Esophagus mucosa (tissue), 1 donor: ENCODE measurements around the gene TSR1. TPM values are rescaled to one million over a fixed set of nuclear protein-coding genes. Genes with fewer than 3 reads are reported as not detected.
A peak's percentile ranks its signal among the peaks of the same experiment; 100 is the strongest.

Experiments used
- ATAC-seq: fragments of 200-7000 bp; cut with Tn5 transposase; one replicate; pipeline ENCODE4 v1.9.1; 2020
- total RNA-seq: library from RNA; stranded (reverse); gene quantifications from one replicate; pipeline ENCODE4 v1.2.4, GENCODE V29; 2023
- donor health status: DM: yes; HTN: yes; CAD: no.

TSR1 gene
- total RNA-seq, 1 donor from 2014 or later, result 24.5 TPM

DNA sequence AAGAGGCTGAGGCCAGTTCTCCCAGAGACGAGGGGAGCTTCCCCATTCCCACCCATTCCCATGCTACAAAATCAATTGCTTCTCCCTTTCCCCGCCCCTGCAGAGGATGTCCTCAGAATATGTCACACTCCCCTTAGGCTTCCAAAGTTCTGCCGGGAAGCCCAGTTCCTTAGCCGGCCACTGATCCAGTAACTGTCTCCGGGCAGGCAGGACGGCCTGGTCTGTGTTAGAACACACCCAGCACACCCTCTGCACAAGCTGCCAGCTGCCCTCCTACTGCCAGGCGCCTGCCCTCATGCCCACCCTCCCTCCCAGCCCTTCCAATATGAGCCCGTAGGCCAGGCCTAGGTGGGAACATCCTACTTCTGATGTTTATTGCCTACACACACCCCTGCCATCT lies 32.1 kb upstream of the TSR1 start:
- ATAC-seq, result no peak

DNA sequence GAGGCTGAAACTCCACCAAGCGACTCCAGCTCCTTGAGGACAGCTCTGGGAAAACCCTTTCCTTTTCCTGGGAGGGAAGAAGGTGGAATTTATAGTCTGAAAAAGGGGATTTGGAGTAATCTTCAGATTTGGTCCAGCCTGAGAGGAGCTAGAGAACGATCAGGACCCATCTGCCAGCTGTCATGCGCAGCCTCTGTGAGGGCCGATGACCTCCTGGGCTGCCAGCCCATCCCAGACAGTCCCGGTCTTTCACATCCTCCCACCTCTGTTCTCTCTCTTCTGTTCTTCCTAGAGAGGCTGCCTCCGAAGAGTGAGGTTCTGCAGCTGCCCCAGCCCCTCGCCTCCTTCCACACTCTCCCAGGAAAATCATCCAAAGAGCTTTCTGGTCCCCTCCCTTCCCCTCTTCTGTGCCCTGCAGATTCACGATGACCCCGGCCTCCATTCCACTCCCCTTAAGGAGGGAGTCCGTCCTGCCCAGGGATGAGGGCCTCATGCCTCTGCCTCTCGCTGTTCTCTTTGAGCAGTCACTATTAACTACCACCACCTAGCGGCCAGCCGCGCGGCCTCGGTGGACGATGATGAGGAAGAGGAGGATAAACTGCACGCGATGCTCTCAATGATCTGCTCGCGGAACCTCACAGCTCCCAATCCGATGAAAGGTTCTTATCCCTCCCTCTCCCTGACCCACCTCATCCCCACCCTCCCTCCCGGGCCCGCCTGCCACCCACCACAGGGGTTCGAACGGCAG lies 30.7 kb upstream of the TSR1 start:
- no peak for ATAC-seq

DNA sequence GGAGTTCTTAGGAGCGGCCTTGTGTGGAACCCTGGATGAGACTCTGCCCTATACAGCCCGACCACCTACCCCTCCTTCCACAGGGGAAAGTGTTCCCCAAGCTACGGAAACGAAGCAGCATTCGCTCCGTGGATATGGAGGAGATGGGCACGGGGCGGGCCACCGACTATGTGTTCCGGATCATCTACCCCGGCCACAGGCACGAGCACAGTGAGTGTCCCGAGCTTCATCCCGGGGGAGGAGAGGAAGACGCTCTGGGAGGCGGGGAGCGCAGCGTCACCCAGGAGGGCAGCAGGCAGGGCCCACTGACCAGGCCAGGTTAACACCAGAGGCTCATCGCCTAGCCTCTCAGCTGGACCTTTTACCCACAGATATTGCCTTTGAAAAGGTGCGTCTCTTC lies 28.9 kb upstream of the TSR1 start:
- ATAC-seq, result no peak

DNA sequence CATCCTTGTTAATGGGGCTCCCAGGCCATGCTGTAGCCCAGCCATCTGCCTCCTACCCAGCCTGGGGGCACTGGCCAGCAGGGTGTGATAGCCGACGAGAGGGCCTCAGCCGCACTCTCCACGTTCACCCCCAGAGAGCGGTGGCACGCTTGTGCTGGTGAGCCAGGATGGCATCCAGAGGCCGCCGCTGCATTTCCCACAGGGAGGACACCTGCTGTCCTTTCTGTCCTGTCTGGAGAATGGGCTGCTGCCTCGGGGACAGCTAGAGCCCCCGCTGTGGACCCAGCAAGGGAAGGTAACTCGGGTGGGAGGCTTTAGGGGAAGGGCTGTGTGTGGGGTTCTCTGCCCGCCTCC lies 28.5 kb upstream of the TSR1 start:
- no peak for ATAC-seq

DNA sequence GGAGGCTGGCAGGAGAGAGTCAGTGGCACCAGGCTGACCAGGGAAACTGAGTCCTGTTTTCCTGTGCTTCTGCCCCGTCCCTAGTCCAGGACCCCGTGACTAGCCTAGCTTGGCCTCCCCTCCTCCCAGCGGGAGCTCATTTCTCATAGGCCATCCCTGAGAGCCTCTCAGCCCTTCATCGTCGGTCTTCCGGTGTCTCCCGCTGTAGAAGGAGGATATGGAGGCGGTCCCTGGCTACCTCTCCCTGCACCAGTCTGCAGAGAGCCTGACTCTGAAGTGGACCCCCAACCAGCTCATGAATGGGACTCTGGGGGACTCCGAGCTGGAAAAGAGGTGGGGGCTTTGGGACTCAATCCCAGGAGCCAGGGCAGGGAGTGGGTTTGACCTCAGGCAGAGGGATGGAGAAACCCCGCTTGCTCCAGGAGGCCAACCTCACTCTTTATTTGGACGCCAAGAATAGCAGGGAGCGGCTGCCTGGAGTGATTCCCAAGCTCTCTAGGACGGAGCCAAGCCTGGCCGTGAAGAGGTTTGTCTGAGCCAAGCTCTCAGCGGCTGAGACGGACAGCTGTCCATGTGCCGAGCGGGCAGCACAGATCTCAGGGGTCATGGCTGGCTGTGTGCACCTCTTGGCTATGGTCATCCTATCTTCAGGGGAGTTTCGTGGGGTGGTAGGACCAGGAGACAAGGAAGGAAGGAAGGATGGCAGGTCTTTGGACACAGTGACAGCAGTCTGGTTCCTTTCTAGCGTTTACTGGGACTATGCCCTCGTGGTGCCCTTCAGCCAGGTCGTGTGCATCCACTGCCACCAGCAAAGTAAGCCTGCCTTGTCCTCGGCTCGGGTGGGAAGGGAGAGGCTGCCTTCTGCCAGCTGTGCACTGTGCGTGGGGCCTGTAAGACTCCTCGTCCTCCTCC lies 27.9 kb upstream of the TSR1 start:
- ATAC-seq, result no peak

DNA sequence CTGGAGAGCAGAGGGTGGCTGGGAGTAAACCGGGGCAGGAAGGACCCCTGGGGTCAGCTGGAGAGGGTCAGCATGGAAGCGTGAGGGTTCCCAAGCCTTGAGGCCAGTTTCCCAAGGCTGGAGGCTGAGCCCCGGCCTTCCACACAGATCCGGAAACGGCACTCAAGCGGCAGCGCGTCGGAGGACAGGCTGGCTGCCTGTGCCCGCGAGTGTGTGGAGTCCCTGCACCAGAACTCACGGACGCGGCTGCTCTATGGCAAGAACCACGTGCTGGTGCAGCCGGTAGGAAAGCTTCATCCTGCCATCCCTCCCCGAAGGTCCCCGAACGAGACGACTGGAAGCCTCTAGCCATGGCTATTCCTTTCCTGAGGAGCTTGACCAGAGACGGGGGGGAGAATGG lies 27.1 kb upstream of the TSR1 start:
- no peak for ATAC-seq

DNA sequence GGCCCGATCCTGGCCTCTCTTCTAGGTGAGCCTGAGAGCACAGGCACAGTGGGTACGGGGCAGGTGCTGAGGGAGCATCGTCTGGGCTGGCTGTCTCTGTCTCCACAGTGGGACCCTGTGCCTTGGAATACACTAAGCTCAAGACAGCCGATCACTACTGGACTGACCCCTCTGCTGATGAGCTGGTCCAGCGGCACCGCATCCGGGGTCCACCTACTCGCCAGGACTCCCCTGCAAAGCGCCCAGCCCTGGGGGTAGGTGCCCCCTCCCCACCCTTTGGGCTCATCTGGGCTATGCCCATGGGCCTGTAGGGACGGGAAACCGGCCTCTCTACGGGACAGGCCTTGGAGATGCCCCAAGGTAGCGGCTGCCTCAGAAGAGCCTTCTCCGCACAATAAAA lies 26.6 kb upstream of the TSR1 start:
- no peak for ATAC-seq

DNA sequence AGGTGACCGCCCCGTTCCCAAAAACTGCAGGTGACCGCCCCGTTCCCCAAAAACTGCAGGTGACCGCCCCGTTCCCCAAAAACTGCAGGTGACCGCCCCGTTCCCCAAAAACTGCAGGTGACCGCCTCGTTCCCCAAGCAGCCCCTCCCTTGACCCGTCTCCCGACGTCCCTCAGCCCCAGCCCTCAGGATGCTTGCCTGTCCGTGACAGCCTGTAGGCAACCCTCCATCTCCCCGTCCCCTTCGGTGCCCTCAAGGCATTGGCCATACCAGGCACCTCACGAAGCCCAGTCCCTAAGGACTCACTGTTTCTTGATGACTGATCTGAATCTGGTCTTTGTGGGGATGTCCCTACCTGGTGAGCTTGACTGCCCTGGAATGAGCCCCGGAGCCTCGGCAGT lies 26.2 kb upstream of the TSR1 start:
- no peak for ATAC-seq

GRCh38 chr17:2362016-2362415 lies 25.8 kb upstream of the TSR1 start:
- ATAC-seq, result no peak

GRCh38 chr17:2361010-2361760 lies 24.9 kb upstream of the TSR1 start:
- ATAC-seq, result no peak

DNA sequence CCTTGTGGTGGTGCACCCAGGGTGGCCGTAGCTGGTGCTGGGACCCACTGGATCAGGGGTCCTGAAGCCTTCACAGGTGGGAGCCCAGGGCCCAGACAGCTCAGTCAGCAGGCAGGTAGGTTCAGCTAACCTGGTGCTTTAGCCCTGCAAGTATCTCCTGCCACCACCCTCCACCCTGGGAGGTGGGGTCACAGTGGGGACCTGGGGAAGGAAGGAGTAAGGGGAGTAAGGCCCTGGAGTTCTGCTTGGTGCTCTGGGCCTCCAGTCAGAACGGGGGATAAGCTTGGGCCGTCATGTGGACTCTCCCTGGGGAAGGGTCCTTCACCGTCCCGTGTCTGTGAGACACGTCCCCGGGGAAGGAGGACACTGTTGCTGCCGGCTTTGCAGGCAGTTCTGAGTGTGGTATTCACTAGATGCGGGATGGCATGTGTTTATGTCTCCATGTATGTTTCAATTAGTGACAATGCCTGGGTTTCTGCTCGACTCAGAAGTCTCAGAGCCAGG lies 21.7 kb upstream of the TSR1 start:
- no peak for ATAC-seq

DNA sequence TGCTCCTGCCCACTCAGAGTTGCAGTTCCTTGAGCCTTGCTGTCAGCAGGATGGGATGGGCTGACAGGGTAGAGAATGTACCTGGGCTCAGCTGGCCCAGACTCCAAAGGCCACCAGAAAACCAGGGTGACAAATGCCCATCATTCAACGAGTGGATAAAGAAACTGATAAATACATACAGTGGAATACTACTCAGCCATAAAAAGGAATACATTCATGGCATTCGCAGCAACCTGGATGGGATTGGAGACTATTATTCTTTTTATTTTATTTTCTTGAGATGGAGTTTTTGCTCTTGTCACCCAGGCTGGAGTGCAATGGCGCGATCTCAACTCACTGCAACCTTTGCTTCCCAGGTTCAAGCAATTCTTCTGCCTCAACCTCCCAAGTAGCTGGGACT lies 21.0 kb upstream of the TSR1 start:
- no peak for ATAC-seq

GRCh38 chr17:2354311-2354710 lies 18.1 kb upstream of the TSR1 start:
- ATAC-seq, result no peak

- ATAC-seq, result no peak
These were observed 15.0 kb upstream of the TSR1 start for GRCh38 chr17:2351269-2351668.

DNA sequence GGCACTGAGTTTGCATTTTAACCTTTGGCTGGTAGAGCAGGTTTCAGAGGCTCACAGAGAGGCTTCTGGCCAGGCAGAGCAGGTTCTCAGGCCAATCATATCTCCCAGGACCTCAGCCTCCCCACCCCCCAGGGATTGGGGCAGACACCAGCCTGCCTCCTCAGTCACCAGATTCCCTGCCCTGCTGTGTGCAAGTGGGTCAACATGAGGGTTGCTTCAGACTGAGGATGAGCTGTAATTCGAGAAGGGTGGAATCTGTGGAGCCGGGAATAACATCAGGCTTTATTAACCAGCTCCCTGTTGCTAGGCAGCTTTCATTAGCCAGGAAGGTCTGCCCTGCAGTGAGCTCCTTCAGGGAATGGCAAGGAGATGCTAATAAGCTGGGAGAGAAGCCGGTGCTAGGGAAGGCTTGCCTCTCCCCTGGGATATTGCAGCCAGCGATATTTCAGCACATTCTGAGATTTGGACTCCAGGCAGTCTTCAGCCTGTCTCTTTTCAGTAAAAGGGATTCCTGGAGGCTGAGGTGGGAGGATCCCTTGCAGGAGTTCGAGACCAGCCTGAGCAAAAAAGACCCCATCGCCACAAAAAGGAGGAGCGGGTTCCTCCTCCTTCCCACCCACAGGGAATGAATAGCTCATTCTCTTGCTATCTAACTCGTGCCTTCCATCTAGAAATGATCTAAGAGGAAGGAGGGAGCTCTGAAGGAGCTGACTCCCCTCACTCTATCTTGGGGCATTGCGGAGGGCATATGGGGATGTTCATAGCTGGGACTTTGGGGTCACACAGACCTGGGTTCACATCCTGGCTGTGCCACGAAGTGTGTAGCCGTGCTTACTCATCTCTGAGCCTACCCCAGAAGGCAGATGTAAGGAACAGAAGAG lies 11.8 kb upstream of the TSR1 start:
- ATAC-seq, result peak; percentile 72

- ATAC-seq, result peak; percentile 88
These were observed 10.2 kb upstream of the TSR1 start for GRCh38 chr17:2346475-2346874.

DNA sequence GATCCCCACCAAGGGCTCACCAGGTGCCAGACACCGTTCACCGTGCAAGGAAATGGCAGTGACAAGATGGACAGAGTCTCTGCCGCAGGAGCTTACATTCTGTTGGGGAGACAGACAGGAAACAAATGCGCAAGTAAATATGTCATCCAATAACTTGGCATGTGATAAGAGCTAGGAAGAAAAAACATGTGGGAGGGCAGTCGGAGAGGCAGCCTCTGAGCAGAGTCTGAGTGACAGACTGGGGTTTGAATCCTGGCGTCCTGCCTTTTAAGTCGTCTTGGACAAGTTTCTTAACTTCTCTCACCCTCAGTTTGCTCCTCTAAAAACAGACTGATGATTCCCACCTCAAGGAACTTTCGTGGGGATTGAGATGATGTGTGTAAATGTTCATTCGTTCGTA lies 8.3 kb upstream of the TSR1 start:
- no peak for ATAC-seq

GRCh38 chr17:2343421-2343820 lies 7.2 kb upstream of the TSR1 start:
- ATAC-seq, result no peak

GRCh38 chr17:2338315-2338657 lies 2.0 kb upstream of the TSR1 start:
- ATAC-seq, result no peak

GRCh38 chr17:2337544-2338314 lies 1.5 kb upstream of the TSR1 start:
- peak; percentile 55 for ATAC-seq

DNA sequence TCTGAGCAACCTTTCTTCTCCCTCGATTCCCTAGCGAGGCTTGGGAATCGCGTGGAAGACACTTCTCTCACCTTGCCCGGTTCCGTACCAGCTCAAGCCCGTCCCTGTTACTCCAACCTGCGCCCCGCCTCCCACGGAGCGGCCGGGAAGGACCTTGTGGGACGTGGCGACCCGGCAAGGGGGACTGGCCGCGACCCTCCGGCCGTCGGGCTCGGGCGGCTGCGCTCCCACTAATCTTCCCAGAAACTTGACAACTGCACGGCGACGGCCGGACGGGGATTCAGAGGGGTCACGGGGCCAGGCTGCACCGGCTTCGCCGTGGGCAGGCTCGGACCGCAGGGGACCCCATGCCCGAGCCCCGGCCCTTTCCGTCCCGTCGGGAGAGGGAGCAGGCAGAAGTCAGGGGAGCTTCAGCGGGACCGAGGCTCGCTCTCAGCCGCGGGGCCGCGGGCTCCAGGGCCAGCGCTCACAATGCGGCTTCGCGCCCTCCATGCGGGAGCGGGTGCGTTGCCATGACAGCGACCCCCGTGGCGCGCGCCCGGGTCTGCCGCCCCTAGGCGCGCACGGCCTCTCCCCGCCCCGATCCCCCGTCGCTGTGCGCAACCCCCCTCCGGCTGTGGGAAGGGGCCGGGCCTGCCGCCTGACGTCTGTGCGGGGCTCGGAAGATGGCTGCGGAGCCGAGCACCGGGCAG lies 741 bp upstream of the TSR1 start, which contains the start of gene SGSM2:
Gene SGSM2, plus strand, starts transcription at position 650 of the 692 bp plus-strand sequence. CDS start 188 bp downstream, outside the sequence.
- ATAC-seq, result peak; percentile 37
